HEK293 (cell line): ENCODE measurements around the gene HPRT1.

Experiments used
- CTCF ChIA-PET: fragments of 350-600 bp; formaldehyde crosslinking; extraction: SDS; loops from one replicate; lab custom pipeline; 2021; ENCODE audit warnings: antibody characterized with exemption; lab: Yijun Ruan, JAX
- POLR2A ChIA-PET: fragments of 300-600 bp; formaldehyde crosslinking; extraction: SDS; loops from one replicate; lab custom pipeline; 2020; ENCODE audit warnings: antibody characterized with exemption, inconsistent platforms; lab: Yijun Ruan, JAX
- H3K27ac ChIP-seq: fragments of 200-500 bp; sonication (Bioruptor generic); 2 replicates; pipeline ENCODE4 v1.5.1; 2014; ENCODE audit warnings: low read depth, low read length, control low read depth, inconsistent platforms; ENCODE audit errors: extremely low read depth
- H3K36me3 ChIP-seq, 2 experiments: fragments of 200-500 bp in 1 of 2; sonication (Bioruptor generic) in 1 of 2; 1 replicate in 1 of 2; 2 replicates in 1 of 2; pipeline ENCODE4 v1.5.1; 2014 to 2017; ENCODE audit warnings: inconsistent platforms in 2 of 2, low read length in 2 of 2; ENCODE audit not compliant: control insufficient read depth in 2 of 2, insufficient read depth in 1 of 2
- H3K4me1 ChIP-seq: fragments of 200-500 bp; sonication (Bioruptor generic); 2 replicates; pipeline ENCODE4 v1.5.1; 2014; ENCODE audit warnings: mild to moderate bottlenecking, low read length, inconsistent platforms; ENCODE audit not compliant: control insufficient read depth, insufficient read depth
- H3K4me3 ChIP-seq: 2 replicates; pipeline ENCODE4 v1.5.1; 2011; ENCODE audit warnings: low read depth, mild to moderate bottlenecking, control low read depth, low read length, moderate library complexity
- H3K9me3 ChIP-seq: fragments of 200-500 bp; sonication (Bioruptor generic); 2 replicates; pipeline ENCODE4 v1.5.1; 2014; ENCODE audit warnings: low read depth, low read length, inconsistent platforms; ENCODE audit not compliant: control insufficient read depth, insufficient read depth
- BCL11B ChIP-seq: fragments of 450-650 bp; formaldehyde crosslinking; IDR thresholded peaks from 2 replicates; pipeline ENCODE4 v1.5.1; 2016; ENCODE audit warnings: low read depth, missing biosample characterization, missing genetic modification characterization
- BCL6B ChIP-seq: fragments of 450-650 bp; formaldehyde crosslinking; IDR thresholded peaks from 2 replicates; pipeline ENCODE4 v1.5.1; 2017; ENCODE audit warnings: missing biosample characterization, missing genetic modification characterization
- EGR2 ChIP-seq: fragments of 450-650 bp; formaldehyde crosslinking; IDR thresholded peaks from 2 replicates; pipeline ENCODE4 v1.5.1; 2016; ENCODE audit warnings: low read depth, missing biosample characterization, missing genetic modification characterization
- KLF10 ChIP-seq: fragments of 450-650 bp; IDR thresholded peaks from 2 replicates; pipeline ENCODE4 v1.5.1; 2018; ENCODE audit warnings: missing biosample characterization, mild to moderate bottlenecking, missing genetic modification characterization
- WT1 ChIP-seq: fragments of 450-650 bp; formaldehyde crosslinking; IDR thresholded peaks from 2 replicates; pipeline ENCODE4 v1.5.1; 2016; ENCODE audit warnings: missing biosample characterization, missing genetic modification characterization
- YY1 ChIP-seq: fragments of 450-650 bp; formaldehyde crosslinking; IDR thresholded peaks from 2 replicates; pipeline ENCODE4 v1.5.1; 2018; ENCODE audit warnings: missing biosample characterization, missing genetic modification characterization
- YY2 ChIP-seq: fragments of 450-650 bp; formaldehyde crosslinking; IDR thresholded peaks from 2 replicates; pipeline ENCODE4 v1.5.1; 2016; ENCODE audit warnings: missing biosample characterization, missing genetic modification characterization
- ZBTB48 ChIP-seq: fragments of 450-650 bp; formaldehyde crosslinking; IDR thresholded peaks from 2 replicates; pipeline ENCODE4 v1.5.1; 2016; ENCODE audit warnings: missing biosample characterization, missing genetic modification characterization
- ZBTB7A ChIP-seq: fragments of 450-650 bp; formaldehyde crosslinking; IDR thresholded peaks from 2 replicates; pipeline ENCODE4 v1.5.1; 2016; ENCODE audit warnings: low read depth, missing biosample characterization, missing genetic modification characterization
- ZNF174 ChIP-seq: fragments of 450-650 bp; formaldehyde crosslinking; IDR thresholded peaks from 2 replicates; pipeline ENCODE4 v1.5.0; 2017; ENCODE audit warnings: missing biosample characterization, mild to moderate bottlenecking, missing genetic modification characterization
- ZNF292 ChIP-seq: fragments of 450-650 bp; formaldehyde crosslinking; IDR thresholded peaks from 2 replicates; pipeline ENCODE4 v1.5.1; 2016; ENCODE audit warnings: low read depth, missing biosample characterization, missing genetic modification characterization, borderline replicate concordance
- ZNF548 ChIP-seq: fragments of 450-650 bp; formaldehyde crosslinking; IDR thresholded peaks from 2 replicates; pipeline ENCODE4 v1.5.1; 2016; ENCODE audit warnings: missing biosample characterization, missing genetic modification characterization
- ZNF600 ChIP-seq: fragments of 450-650 bp; formaldehyde crosslinking; IDR thresholded peaks from 2 replicates; pipeline ENCODE4 v1.5.1; 2016; ENCODE audit warnings: missing biosample characterization, missing genetic modification characterization
- ZNF670 ChIP-seq: fragments of 450-650 bp; formaldehyde crosslinking; IDR thresholded peaks from 2 replicates; pipeline ENCODE4 v1.5.1; 2016; ENCODE audit warnings: missing biosample characterization, missing genetic modification characterization, low read depth
- ZNF692 ChIP-seq: fragments of 450-650 bp; formaldehyde crosslinking; IDR thresholded peaks from 2 replicates; pipeline ENCODE4 v1.5.1; 2016; ENCODE audit warnings: missing biosample characterization, missing genetic modification characterization
- ZNF704 ChIP-seq: fragments of 450-650 bp; formaldehyde crosslinking; IDR thresholded peaks from 2 replicates; pipeline ENCODE4 v1.5.1; 2016; ENCODE audit warnings: missing biosample characterization, missing genetic modification characterization
- ZNF768 ChIP-seq: fragments of 450-650 bp; formaldehyde crosslinking; IDR thresholded peaks from 2 replicates; pipeline ENCODE4 v1.5.1; 2018; ENCODE audit warnings: missing biosample characterization, mild to moderate bottlenecking, missing genetic modification characterization
- ZNF830 ChIP-seq: fragments of 450-650 bp; IDR thresholded peaks from 2 replicates; pipeline ENCODE4 v1.5.0; 2018; ENCODE audit warnings: missing biosample characterization, missing genetic modification characterization, low read depth, mild to moderate bottlenecking, moderate library complexity
- ZSCAN5A ChIP-seq: fragments of 450-650 bp; formaldehyde crosslinking; IDR thresholded peaks from 2 replicates; pipeline ENCODE4 v1.5.1; 2016; ENCODE audit warnings: missing biosample characterization, missing genetic modification characterization

HPRT1 gene

GRCh38 chrX:134529481-134529880, 69.5 kb downstream of the HPRT1 start:
- no peaks in the 10 kb centered on the region for H3K9me3 ChIP-seq
- H3K27ac ChIP-seq, result no peak overlapping the region
- no peak overlapping the region for H3K4me3 ChIP-seq
- H3K36me3 ChIP-seq, result no peaks in the 10 kb centered on the region; a peak in 1 of 3 replicates
- H3K4me1 ChIP-seq, result no peaks in the 10 kb centered on the region
- CTCF ChIA-PET, result interaction anchor here (0.6 to 2.1 kb wide), 2 partner anchors 8 to 37 kb away, joined by 3 to 13 read pairs; no protein-coding TSS in a partner anchor
- POLR2A ChIA-PET, result no interaction called here
- TF ChIP-seq BCL11B (tag by site-specific recombination) (no peak), ZNF292 (tag by site-specific recombination) (no peak), ZNF830 (no peak)

- ChIA-PET POLR2A (no interaction called here), CTCF (interaction anchor here (2.0 to 2.1 kb wide), 2 partner anchors 10 kb away, joined by 10 to 13 read pairs; no protein-coding TSS in a partner anchor)
- TF ChIP-seq ZNF174 (tag by site-specific recombination), result no peak
- TF ChIP-seq EGR2, result no peak
- TF ChIP-seq ZNF704, result no peak
- no peak for TF ChIP-seq YY1 (tag by site-specific recombination)
- TF ChIP-seq KLF10, result no peak
- TF ChIP-seq ZBTB7A (tag by site-specific recombination), result no peak
- no peak for TF ChIP-seq BCL6B
- no peak for TF ChIP-seq YY2
- TF ChIP-seq WT1 (tag by site-specific recombination), result no peak
- no peak for TF ChIP-seq ZBTB48 (tag by site-specific recombination)
- no peak for TF ChIP-seq ZNF768 (tag by site-specific recombination)
- no peak for TF ChIP-seq ZNF692 (tag by site-specific recombination)
- no peak for TF ChIP-seq ZNF548
- TF ChIP-seq ZNF600 (tag by site-specific recombination), result no peak
- TF ChIP-seq ZNF670 (tag by site-specific recombination), result no peak
- no peak for TF ChIP-seq BCL11B (tag by site-specific recombination)
- TF ChIP-seq ZSCAN5A (tag by site-specific recombination), result no peak
- no peak overlapping the region for H3K4me3 ChIP-seq
- H3K4me1 ChIP-seq, result no peaks in the 10 kb centered on the region
- H3K9me3 ChIP-seq, result no peaks in the 10 kb centered on the region
- H3K36me3 ChIP-seq, result no peaks in the 10 kb centered on the region; a peak in 1 of 3 replicates
- no peak overlapping the region for H3K27ac ChIP-seq
These were observed 70.9 kb downstream of the HPRT1 start for GRCh38 chrX:134530845-134531244.
